GM18519 (cell line): ENCODE results near the gene MYH6.
"Not testable (repeated sequence)": the region's sequence is repeated elsewhere in the genome, so short reads cannot be mapped to it uniquely, and the experiment has no call there.

Experiments
- ATAC-seq: cut with Tn5 transposase; IDR thresholded peaks from one replicate; pipeline ENCODE4 v1.9.1; 2021; ENCODE audit warnings: mild to moderate bottlenecking, moderate library complexity; ENCODE audit not compliant: unreplicated experiment, low FRiP score

The MYH6 gene

DNA sequence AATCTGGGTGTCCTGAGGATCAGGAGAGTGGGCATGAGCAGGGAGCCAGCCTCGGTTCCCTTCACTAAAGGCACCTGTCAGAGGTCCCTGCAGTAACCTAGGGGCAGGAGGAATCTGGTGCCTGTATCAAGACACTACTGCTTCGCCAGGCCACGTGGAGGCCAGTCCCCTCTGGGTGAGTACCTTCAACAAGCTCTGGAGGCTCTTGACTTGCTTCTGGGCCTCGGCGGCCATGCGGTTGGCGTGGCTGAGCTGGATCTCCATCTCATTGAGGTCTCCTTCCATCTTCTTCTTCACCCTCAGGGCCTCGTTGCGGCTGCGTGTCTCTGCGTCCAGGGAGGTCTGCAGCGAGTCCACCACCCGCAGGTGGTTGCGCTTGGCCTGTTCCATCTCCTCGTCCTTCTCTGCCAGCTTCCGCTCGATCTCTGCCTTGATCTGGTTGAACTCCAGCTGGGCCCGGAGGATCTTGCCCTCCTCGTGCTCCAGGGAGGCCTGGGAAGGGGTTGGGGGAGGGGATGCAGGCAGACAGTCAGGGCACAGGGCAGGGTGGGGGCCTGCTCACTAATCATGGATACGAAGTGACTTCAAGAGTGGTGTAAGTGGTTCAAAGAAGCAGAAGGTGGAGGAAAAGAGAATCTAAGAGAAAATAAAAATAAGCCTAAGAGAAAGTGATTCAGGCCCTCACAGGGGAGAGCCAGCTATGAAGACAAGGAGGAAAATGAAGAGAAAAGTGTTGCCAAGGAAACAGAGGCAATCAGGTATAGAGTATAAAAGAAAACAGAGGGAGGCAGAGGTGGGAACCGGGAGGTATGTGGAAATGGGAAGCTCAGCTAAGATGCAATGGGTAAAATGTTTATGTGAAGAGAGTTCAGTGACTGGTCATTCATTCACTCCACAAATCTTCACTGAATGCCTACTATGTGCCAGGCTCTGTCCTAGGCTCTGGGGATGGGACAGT, 8.0 kb upstream of the MYH6 start:
- no peak for ATAC-seq

DNA sequence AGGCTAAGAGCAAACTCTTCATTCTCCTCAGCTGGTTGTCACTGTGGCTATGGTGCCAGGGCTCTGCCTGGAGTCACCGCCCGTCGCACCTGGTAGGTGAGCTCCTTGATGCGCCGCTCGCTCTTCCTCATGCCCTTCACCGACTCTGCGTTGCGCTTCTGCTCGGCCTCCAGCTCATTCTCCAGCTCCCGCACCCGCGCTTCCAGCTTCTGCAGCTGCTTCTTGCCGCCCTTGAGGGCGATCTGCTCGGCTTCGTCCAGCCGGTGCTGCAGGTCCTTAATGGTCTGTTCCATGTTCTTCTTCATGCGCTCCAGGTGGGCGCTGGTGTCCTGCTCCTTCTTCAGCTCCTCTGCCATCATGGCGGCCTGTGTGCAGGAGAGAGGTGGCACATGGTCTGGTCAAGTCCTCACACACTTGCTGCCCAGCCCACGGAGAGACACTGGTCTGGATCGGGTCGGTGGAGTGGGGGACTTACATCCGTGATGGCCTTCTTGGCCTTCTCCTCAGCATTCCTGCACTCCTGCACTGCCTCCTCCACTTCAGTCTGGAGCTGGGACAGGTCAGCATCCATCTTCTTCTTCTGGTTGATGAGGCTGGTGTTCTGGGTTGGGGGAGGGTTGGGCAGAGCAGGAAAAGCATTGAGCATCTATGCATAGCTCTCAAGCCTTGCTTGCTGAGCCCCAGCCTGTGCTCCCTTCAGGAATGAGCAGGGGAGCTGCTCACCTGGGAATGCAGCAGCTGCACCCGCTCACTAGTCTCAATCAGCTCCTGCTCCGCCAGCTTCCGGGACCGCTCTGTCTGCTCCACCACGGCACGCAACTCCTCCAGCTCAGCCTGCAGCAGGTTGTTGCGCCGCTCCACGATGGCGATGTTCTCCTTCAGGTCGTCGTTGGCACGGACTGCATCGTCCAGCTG, 7.1 kb upstream of the MYH6 start:
- no peak for ATAC-seq

- ATAC-seq: no peak
Measured at GRCh38 chr14:23414254-23414653, 6.2 kb upstream of the MYH6 start.

- ATAC-seq: no peak
Measured at GRCh38 chr14:23413681-23414080, 5.6 kb upstream of the MYH6 start.

DNA sequence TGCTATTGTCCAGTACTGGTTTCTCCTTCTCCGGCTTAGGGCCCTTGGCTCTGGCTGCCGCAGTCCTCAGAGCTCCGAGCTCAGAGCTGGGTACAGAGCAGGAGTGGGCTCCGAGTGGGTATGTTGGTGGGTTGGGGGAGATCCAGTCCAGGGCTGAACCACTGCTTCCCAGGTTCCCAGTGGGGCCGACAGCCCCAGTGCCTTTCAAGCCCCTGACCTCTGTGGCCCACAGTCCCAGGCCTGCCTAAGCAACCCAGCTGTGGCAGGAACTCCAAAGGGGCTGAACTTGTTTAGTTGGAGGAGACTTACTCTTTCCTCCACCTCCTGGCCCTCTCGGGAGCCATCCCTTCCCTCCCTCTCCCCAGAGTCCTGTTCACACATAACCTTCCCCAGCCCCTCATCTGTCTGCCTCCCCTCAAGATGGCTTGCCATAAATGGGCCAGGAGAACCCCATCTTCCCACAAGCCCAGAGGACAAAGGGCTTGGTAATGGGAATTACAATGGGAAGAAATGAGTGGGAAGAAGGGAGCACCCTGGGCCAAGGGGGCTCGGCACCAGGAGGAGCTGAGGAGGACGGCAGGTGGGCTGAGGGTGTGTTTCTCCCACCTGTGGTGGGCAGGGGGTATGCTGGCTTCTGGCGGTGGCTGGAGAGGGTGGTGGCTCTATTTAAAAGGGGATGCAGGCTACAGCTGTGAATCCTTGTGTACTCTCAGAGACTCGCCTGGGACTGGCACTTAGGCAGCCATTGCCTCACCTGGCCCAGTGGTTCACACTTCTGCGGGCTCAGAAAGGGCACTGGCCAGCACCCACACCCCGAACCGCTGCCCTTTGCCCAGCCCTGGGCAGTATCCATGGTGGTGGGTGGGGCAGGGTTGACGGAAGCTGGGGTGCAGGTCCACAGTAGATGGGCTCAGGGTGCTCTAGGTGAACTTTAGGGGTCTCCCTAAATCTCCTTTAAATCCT, 3.8 kb upstream of the MYH6 start:
- no peak for ATAC-seq

GRCh38 chr14:23409966-23410635, 2.0 kb upstream of the MYH6 start:
- no peak for ATAC-seq

DNA sequence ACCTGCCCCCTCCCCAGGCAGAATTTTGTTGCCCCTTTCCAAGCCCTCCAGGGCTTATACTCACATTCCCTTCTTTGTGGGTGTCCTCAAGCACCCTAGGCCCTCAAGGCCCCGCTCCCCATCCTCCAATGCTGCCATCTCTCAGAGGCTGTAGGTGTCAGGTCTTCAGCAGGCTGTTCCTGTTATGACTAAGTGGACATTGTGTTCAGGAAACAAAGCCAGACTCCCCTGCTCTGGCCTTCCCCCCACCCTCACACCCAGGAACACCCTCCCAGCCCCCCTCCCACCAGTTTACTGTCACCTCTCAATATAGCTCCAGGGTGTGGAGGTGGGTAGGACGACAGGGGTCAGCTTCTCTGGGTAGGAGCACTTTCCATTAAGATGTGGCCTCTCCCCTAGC, 1.4 kb upstream of the MYH6 start:
- no peak for ATAC-seq

GRCh38 chr14:23408307-23408630, 196 bp upstream of the MYH6 start:
- ATAC-seq: no peak

DNA sequence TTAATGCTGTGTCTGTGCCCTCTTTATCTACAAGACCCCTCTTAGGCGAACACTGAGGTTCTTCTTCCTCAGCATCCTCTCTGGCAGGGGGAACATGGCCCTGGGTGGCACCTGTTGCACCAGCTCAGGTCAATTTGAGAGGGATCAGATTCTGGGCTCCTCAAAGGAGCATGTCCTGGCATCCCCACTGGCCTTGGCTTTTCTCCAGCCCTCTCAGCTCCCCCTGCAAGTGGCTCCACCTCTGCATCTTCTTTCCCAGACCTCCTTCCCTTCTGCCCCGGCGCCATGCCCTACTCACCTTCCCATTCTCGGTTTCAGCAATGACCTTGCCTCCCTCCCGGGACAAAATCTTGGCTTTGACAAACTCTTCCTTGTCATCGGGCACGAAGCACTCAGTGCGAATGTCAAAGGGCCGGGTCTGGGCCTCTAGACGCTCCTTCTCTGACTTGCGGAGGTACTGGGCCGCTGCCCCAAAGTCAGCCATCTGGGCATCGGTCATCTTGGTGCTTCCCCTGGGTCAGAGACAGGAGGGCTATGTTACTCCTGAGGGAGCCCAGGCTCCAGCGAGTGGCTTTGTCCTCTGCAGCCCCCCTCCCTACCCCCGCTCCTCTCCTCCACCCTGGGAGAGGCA, 1.2 kb downstream of the MYH6 start:
- no peak for ATAC-seq

DNA sequence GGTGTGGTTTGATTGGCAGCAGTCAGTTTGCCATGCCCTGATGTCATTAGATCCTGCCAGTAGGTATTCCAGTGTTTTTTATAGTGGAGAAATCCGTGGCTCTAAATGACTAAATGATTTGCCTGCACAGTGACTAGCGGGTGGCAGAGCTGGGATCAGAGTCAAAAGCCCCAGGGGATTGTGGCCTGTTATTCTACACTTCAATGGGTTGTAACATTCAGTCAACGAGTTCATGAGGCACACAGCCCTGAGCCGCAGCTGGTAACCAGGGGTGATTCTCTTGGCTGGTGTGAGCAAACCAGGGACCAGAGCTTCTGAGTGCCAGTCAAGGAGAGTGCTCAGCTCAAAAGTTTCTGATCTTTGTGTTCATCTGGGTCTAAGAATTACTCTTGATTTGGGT, 1.8 kb downstream of the MYH6 start:
- ATAC-seq: no peak

DNA sequence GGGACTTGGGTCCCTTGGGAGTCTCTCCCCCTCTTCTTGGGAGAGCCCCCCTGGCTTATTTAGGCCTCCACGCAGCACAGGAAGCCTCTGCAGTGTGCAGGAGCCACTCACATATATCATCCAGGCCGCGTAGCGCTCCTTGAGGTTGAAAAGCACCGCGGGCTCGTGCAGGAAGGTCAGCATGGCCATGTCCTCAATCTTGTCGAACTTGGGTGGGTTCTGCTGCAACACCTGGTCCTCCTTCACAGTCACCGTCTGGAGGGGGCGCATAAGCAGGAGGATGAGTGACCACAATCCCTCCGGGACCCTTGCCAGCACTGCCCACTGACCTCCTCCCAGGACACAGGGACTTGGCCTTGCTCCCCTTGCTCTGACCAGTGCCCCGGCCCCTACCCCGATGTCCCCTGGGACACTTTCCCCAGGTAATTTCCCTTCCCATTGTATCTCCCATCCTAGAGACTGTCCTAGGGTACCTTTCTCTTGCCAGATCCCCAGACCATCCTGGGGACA, 2.5 kb downstream of the MYH6 start:
- ATAC-seq: no peak

DNA sequence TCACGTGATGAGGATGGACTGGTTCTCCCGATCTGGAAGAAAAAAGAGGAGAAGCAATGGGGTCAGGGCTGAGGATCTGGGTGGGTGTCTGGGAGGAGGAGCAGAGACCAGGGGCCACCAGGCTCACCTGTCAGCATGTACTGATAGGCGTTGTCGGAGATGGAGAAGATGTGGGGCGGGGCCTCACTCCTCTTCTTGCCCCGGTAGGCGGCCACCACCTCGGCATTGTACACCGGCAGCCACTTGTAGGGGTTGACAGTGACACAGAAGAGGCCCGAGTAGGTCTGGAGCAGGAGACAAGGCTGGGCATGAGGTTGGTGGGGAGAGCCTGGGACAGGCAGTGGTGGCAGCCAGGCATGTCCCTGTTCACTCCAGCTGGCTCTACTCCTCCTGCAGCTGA, 3.0 kb downstream of the MYH6 start:
- ATAC-seq: no peak

DNA sequence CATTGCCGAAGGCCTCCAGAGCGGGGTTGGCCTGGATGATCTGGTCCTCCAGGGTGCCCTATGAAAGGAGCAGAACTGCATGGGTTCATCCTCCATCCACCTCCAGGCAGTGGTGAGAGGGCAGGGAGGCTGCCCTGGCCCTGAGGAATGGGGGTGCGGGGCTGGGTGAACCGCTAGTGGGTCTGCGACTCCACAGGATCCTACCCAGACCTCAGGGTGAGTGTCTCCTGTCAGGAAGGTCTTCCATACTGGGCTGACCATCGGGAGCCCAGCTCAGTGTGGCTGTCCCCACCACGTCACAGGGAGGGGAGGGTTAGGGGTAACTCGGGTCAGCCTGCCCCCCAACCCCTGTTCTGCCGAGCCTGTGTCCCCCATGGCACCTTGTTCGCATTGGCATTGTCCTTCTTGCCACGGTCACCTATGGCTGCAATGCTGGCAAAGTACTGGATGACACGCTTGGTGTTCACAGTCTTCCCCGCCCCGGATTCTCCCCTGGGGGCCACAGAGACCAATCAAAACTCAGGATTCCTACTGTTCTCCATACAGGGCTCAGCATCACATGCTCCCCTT, 3.7 kb downstream of the MYH6 start:
- no peak for ATAC-seq

DNA sequence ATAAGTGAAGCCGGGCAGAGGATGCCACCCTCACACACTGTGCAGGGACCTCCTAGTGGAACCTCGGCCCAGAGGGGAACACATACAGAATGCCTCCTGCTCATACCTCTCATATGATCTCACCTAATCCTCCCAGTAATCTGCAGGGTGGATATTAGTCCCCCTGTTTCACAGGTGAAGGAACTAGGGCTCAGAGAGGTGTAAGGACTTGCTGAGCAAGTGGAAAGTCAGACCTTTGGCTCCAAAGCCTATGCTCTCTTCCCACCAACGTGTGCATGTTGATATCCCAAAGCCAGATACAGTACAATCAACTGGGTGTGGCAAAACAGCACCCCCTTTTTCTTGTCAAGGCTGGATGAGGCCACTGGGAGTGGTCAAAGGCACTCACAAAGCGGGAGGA, 4.2 kb downstream of the MYH6 start:
- ATAC-seq: no peak

- no peak for ATAC-seq
Measured at GRCh38 chr14:23403139-23403438, 5.0 kb downstream of the MYH6 start.

DNA sequence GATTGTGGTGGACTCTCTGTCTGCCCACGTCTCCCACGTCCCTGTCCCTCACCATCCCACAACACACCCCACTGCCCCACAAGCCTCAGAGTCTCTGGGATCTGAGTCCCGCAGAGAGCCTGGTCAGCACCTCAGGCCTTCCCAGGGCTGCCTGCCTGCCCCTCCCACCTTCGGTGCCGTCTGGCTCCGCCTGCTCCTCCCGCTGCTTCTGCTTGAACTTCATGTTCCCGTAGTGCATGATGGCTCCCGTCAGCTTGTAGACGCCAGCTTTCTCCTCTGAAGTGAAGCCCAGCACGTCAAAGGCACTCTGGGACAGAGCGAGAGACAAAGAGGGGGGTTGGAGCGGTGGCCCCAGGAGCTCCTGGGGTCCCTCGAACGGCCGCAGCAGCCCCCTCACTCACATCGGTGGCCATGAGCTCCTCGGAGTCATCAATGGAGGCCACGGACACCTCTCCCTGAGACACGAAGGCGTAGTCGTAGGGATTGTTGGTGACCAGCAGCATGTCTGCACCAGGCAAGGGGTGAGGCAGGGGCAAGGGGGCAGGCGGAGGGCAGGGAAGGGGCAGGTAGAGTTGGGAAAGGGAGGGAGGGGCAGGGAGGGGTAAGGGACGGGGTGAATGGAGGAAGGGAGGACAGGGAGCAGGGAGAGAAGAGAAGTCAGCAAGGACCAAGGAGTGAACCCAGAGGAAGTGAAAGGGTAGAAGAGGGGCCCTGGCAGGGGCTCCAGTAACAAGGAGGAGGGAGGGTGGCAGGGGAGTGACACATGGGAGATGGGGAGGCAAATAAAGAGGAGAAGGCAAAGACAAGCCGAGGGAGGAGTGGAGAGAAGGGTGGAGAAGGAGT, 5.6 kb downstream of the MYH6 start:
- no peak for ATAC-seq

- ATAC-seq: no peak
Measured at GRCh38 chr14:23401291-23401690, 6.8 kb downstream of the MYH6 start.

DNA sequence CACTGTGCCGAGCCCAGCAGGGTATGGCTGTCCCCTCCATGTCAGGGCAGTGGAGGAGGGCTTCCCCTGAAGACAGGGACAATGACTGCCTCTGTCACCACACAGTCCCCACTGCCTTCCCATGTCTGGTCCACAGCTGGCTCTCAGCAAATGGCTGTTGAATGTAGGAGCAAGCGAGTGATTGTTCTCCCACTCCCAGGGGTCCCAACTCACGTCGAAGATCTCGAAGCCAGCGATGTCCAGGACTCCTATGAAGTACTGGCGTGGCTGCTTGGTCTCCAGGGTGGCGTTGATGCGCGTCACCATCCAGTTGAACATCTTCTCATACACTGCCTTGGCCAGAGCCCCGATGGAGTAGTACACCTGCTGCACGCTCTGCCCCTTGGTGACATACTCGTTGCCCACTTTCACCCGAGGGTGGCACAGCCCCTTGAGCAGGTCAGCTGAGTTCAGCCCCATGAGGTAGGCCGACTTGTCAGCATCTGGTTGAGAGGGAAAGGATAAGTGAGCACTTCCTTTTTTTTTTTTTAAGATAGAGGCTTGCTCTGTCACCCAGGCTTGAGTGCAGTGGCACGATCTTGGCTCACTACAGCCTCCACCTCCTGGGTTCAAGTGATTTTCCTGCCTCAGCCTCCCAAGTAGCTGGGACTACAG, 7.5 kb downstream of the MYH6 start:
- not testable (repeated sequence) for ATAC-seq
